Hepatocyte (in vitro differentiated cells): ENCODE data around the gene OSTC. TPM values are rescaled to one million over a fixed set of nuclear protein-coding genes. Genes with fewer than 3 reads are reported as not detected.

Experiments
- DNase-seq: peaks from one replicate; pipeline ENCODE4 v3.0.0-alpha.2; 2016; ENCODE audit warnings: low spot score
- H2AFZ ChIP-seq: fragments of 200-600 bp; sonication (generic); 2 replicates; pipeline ENCODE4 v1.6.0; 2016; ENCODE audit warnings: antibody characterized with exemption, mild to moderate bottlenecking
- H3K27ac ChIP-seq: fragments of 200-600 bp; sonication (generic); 2 replicates; pipeline ENCODE4 v1.5.1; 2016; ENCODE audit warnings: mild to moderate bottlenecking
- H3K27me3 ChIP-seq: fragments of 200-600 bp; sonication (generic); 2 replicates; pipeline ENCODE4 v1.6.1; 2016
- H3K36me3 ChIP-seq: fragments of 200-600 bp; sonication (generic); replicated peaks from 2 replicates; pipeline ENCODE4 v1.5.1; 2016; ENCODE audit warnings: low read depth; ENCODE audit not compliant: insufficient read depth
- H3K4me1 ChIP-seq: fragments of 200-600 bp; sonication (generic); 2 replicates; pipeline ENCODE4 v1.5.1; 2016; ENCODE audit warnings: mild to moderate bottlenecking, moderate library complexity; ENCODE audit not compliant: insufficient read depth
- H3K4me2 ChIP-seq: fragments of 200-600 bp; sonication (generic); 2 replicates; pipeline ENCODE4 v1.6.0; 2016
- H3K4me3 ChIP-seq: fragments of 200-600 bp; sonication (generic); 2 replicates; pipeline ENCODE4 v1.5.1; 2016; ENCODE audit warnings: mild to moderate bottlenecking
- H3K79me2 ChIP-seq: fragments of 200-600 bp; sonication (generic); 2 replicates; pipeline ENCODE4 v1.6.0; 2017; ENCODE audit warnings: mild to moderate bottlenecking
- H3K9me2 ChIP-seq: fragments of 200-600 bp; sonication (generic); replicated peaks from 2 replicates; pipeline ENCODE4 v1.6.0; 2017; ENCODE audit warnings: mild to moderate bottlenecking; ENCODE audit not compliant: insufficient read depth
- H3K9me3 ChIP-seq: fragments of 200-600 bp; sonication (generic); 2 replicates; pipeline ENCODE4 v1.5.1; 2016; ENCODE audit warnings: low read depth, mild to moderate bottlenecking
- H4K20me1 ChIP-seq: fragments of 200-600 bp; sonication (generic); 2 replicates; pipeline ENCODE4 v1.6.0; 2016; ENCODE audit warnings: mild to moderate bottlenecking; ENCODE audit not compliant: insufficient read depth, poor library complexity, severe bottlenecking
- EZH2 ChIP-seq: fragments of 200-600 bp; sonication (generic); IDR thresholded peaks from 2 replicates; pipeline ENCODE4 v1.6.1; 2016; ENCODE audit warnings: antibody characterized with exemption, mild to moderate bottlenecking, borderline replicate concordance
- EZH2phosphoT487 ChIP-seq: fragments of 200-600 bp; sonication (generic); IDR thresholded peaks from one replicate; pipeline ENCODE4 v1.6.1; 2018; ENCODE audit warnings: antibody characterized with exemption, mild to moderate bottlenecking, low read depth, moderate library complexity; ENCODE audit not compliant: unreplicated experiment, severe bottlenecking
- WGBS: methylation state at CpG from one replicate; pipeline ENCODE4 v1.1.6; 2016; ENCODE audit warnings: low lambda C conversion rate; ENCODE audit errors: missing lambda C conversion rate; 5-methylcytosine and 5-hydroxymethylcytosine counted together
- polyA plus RNA-seq: library from polyadenylated mRNA; unstranded; fragments of >200 nt; fragmentation: Nextera tagmentation; extraction: Ambion mirVana; gene quantifications from 2 replicates; pipeline ENCODE4 v1.2.1, GENCODE V29; 2016
- total RNA-seq: library from RNA; depleted of rRNA; stranded (reverse); fragments of >200 nt; gene quantifications from 2 replicates; pipeline ENCODE4 v1.2.3, GENCODE V29; 2014
- TF ChIP-seq, protein P1 (sequence below): fragments of 200-600 bp; sonication (generic); IDR thresholded peaks from 2 replicates; pipeline ENCODE4 v1.5.1; 2016; ENCODE audit warnings: antibody characterized with exemption, mild to moderate bottlenecking; ENCODE audit not compliant: poor library complexity

Gene OSTC
- total and polyA plus RNA-seq, 2 experiments from 2014 or later = 372 to 425 TPM

- Histone ChIP-seq H3K9me3 (no peaks in the 10 kb centered on the region), H3K27ac (no peak overlapping the region), H4K20me1 (no peaks in the 10 kb centered on the region), H3K9me2 (no peaks in the 10 kb centered on the region), H3K36me3 (no peaks in the 10 kb centered on the region), H3K79me2 (no peaks in the 10 kb centered on the region), H2AFZ (no peak overlapping the region), H3K4me3 (no peak overlapping the region), H3K4me1 (no peaks in the 10 kb centered on the region), H3K27me3 (no peaks in the 10 kb centered on the region), H3K4me2 (no peak overlapping the region)
- TF ChIP-seq, protein P1, sequence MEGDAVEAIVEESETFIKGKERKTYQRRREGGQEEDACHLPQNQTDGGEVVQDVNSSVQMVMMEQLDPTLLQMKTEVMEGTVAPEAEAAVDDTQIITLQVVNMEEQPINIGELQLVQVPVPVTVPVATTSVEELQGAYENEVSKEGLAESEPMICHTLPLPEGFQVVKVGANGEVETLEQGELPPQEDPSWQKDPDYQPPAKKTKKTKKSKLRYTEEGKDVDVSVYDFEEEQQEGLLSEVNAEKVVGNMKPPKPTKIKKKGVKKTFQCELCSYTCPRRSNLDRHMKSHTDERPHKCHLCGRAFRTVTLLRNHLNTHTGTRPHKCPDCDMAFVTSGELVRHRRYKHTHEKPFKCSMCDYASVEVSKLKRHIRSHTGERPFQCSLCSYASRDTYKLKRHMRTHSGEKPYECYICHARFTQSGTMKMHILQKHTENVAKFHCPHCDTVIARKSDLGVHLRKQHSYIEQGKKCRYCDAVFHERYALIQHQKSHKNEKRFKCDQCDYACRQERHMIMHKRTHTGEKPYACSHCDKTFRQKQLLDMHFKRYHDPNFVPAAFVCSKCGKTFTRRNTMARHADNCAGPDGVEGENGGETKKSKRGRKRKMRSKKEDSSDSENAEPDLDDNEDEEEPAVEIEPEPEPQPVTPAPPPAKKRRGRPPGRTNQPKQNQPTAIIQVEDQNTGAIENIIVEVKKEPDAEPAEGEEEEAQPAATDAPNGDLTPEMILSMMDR = no peak
- no peak for TF ChIP-seq EZH2
- TF ChIP-seq EZH2phosphoT487 = no peak
- 86% methylated on average over 1 of the region's 1 CpG for WGBS
- DNase-seq = no peak
Measured at GRCh38 chr4:108700081-108700757, 49.8 kb downstream of the OSTC start.

DNA sequence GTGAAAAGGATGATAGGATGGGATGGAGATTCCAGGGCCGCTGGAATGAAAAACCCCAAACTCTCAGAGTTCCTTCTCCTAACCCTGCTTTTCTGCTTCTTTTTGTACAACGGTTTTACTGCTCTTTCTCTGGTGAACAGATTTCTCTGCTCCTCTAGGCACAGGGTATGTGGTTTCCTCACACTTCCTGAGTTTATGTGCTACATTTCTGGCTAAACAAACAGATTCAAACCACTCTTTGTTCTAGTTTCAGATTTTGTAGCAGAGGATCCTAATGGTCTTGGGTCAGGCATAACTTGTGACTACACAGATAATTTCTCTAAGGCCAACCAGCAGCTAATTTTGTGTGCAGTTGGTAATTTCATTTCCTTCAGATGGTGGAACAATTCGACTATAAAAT lies 52.6 kb downstream of the OSTC start:
- Histone ChIP-seq H3K79me2 (no peaks in the 10 kb centered on the region), H3K4me3 (no peak overlapping the region), H3K27me3 (no peaks in the 10 kb centered on the region), H3K36me3 (no peaks in the 10 kb centered on the region), H3K9me2 (no peaks in the 10 kb centered on the region), H3K4me1 (no peaks in the 10 kb centered on the region), H3K27ac (no peak overlapping the region), H2AFZ (no peak overlapping the region), H3K4me2 (no peak overlapping the region), H3K9me3 (no peaks in the 10 kb centered on the region), H4K20me1 (no peaks in the 10 kb centered on the region)
- TF ChIP-seq EZH2phosphoT487 = no peak
- TF ChIP-seq EZH2 = no peak
- TF ChIP-seq, protein P1 = no peak
- DNase-seq = no peak
- 78% methylated on average over 3 of the region's 3 CpGs for WGBS

DNA sequence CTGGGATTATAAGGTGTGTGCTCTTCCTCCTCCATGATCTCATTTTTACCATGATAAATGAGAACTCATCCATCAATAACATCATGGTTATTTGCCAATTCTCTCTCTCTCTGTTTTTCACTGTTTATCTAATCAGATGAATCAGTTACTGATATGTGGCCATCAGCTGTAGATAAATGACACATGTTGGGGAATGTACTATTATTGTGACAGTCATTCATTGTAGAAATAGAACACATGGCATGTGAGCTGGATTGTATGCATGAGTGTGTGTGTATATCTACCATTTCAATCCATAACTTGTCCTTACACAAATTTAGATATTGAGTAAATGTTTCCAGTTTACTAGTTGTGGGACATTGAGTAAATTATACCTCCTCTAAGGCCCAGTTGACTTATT lies 53.0 kb downstream of the OSTC start:
- Histone ChIP-seq H3K9me3 (no peaks in the 10 kb centered on the region), H2AFZ (no peak overlapping the region), H3K27ac (no peak overlapping the region), H3K4me2 (no peak overlapping the region), H4K20me1 (no peaks in the 10 kb centered on the region), H3K4me3 (no peak overlapping the region), H3K4me1 (no peaks in the 10 kb centered on the region), H3K27me3 (no peaks in the 10 kb centered on the region), H3K79me2 (no peaks in the 10 kb centered on the region), H3K36me3 (no peaks in the 10 kb centered on the region), H3K9me2 (no peaks in the 10 kb centered on the region)
- TF ChIP-seq, protein P1 = no peak
- no peak for TF ChIP-seq EZH2phosphoT487
- no peak for DNase-seq

- Histone ChIP-seq H3K27ac (no peak overlapping the region), H3K9me2 (no peaks in the 10 kb centered on the region), H3K27me3 (no peaks in the 10 kb centered on the region), H4K20me1 (no peaks in the 10 kb centered on the region), H3K4me2 (no peak overlapping the region), H3K36me3 (no peaks in the 10 kb centered on the region), H3K9me3 (no peaks in the 10 kb centered on the region), H3K4me3 (no peak overlapping the region), H3K4me1 (no peaks in the 10 kb centered on the region), H3K79me2 (no peaks in the 10 kb centered on the region), H2AFZ (no peak overlapping the region)
- no peak for DNase-seq
- TF ChIP-seq EZH2 (no peak), EZH2phosphoT487 (no peak)
- TF ChIP-seq, protein P1 = no peak
- 58% methylated on average over 2 of the region's 2 CpGs for WGBS
Measured at GRCh38 chr4:108703966-108704365, 53.6 kb downstream of the OSTC start.
